Measurements from ENCODE around the gene GTF2A1L. TPM values are rescaled to one million over a fixed set of nuclear protein-coding genes. Genes with fewer than 3 reads are reported as not detected.

The GTF2A1L gene
- total and polyA plus RNA-seq, 2 experiments from 2014 or later, result 0.65 to 0.94 TPM

DNA sequence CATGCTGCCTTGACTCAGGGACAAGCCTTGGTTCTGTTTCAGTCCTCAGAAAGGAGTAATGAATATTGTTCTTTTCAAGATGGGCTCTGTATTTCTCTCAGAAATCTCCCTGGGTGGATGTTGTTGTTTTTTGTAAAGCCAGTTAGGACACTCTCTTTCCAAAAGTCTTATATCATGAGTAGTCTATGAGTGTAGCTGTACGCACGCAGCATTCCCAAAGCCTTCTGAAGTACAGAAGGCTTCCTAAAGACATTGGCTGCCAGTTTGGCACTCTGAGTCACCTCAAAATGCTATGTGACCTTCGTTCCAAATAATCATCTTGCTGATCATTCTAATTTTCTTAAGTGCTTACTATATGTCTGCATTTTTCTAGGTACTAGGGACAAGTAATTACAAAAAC, 16.7 kb upstream of the GTF2A1L start (continued):
- TF ChIP-seq EZH2 (IDR thresholded peaks at IDR 0.05; ENCODE audit: low read depth, unreplicated experiment) (no peak), REST (IDR thresholded peaks at IDR 0.05; ENCODE audit: unreplicated experiment) (no peak), JUNB (IDR thresholded peaks at IDR 0.05; ENCODE audit: unreplicated experiment) (no peak), POLR2AphosphoS5 (IDR thresholded peaks at IDR 0.05; ENCODE audit: low read depth) (no peak)

DNA sequence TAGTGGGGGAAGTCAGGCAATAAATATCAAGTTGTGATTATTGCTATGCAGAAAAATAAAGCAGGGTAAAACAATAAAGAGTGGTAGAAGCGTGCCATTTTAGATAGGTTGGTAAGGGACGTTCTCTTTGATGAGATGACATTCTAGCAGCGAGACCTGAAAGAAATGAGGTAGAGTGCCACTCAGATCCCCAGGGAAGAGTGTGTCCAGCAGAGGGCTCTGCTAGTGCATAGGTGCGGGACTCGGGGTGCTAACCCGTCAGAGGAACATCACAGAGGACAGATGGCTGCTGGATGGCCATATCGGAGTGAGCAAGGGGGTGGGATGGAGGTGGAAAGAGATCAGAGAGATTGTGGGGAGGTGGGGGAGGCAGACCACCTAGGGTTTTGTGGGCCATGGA, 16.3 kb upstream of the GTF2A1L start:
- Mint-ChIP-seq H3K36me3 (ENCODE audit: low read depth) (no peaks in the 10 kb centered on the region), H3K27me3 (ENCODE audit: insufficient read depth, low read depth, poor library complexity) (no peaks in the 10 kb centered on the region), H3K4me3 (no peak overlapping the region), H3K9me3 (no peaks in the 10 kb centered on the region), H3K27ac (no peak overlapping the region), H3K4me1 (no peaks in the 10 kb centered on the region)
- DNase-seq (ENCODE audit: low spot score) (peak; percentile 79), ATAC-seq (peak; percentile 98)
- no peaks in the 10 kb centered on the region for H3K27me3 ChIP-seq (ENCODE audit: insufficient read depth)
- no peak overlapping the region for H2AFZ ChIP-seq
- H3K36me3 ChIP-seq (ENCODE audit: insufficient read depth), result no peaks in the 10 kb centered on the region
- TF ChIP-seq EZH2 (IDR thresholded peaks at IDR 0.05; ENCODE audit: low read depth, unreplicated experiment) (no peak), EZH2phosphoT487 (IDR thresholded peaks at IDR 0.05; ENCODE audit: unreplicated experiment) (no peak)
- TF ChIP-seq, protein P1, sequence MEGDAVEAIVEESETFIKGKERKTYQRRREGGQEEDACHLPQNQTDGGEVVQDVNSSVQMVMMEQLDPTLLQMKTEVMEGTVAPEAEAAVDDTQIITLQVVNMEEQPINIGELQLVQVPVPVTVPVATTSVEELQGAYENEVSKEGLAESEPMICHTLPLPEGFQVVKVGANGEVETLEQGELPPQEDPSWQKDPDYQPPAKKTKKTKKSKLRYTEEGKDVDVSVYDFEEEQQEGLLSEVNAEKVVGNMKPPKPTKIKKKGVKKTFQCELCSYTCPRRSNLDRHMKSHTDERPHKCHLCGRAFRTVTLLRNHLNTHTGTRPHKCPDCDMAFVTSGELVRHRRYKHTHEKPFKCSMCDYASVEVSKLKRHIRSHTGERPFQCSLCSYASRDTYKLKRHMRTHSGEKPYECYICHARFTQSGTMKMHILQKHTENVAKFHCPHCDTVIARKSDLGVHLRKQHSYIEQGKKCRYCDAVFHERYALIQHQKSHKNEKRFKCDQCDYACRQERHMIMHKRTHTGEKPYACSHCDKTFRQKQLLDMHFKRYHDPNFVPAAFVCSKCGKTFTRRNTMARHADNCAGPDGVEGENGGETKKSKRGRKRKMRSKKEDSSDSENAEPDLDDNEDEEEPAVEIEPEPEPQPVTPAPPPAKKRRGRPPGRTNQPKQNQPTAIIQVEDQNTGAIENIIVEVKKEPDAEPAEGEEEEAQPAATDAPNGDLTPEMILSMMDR (conservative IDR thresholded peaks at IDR 0.05; ENCODE audit: low read depth in 2 of 2), result peak; percentile 77 to 91
- H3K4me2 ChIP-seq, result no peak overlapping the region
- no peaks in the 10 kb centered on the region for H4K20me1 ChIP-seq (replicated peaks; ENCODE audit: insufficient read depth)
- no peaks in the 10 kb centered on the region for H3F3A ChIP-seq (replicated peaks; ENCODE audit: low read depth)
- H3K79me2 ChIP-seq (replicated peaks; ENCODE audit: insufficient read depth), result no peaks in the 10 kb centered on the region
- no peak overlapping the region for H3K4me3 ChIP-seq
- H3K27ac ChIP-seq (ENCODE audit: low read depth), result no peak overlapping the region
- no peaks in the 10 kb centered on the region for H3K4me1 ChIP-seq (ENCODE audit: insufficient read depth)
- no peaks in the 10 kb centered on the region for H3K9me2 ChIP-seq (ENCODE audit: insufficient read depth)

GRCh38 chr2:48605482-48606175, 12.0 kb upstream of the GTF2A1L start:
- Mint-ChIP-seq H3K27ac (no peak overlapping the region), H3K4me1 (peaks cover 5% of the 10 kb centered on the region; the same call in 2 of the 3 replicates), H3K27me3 (ENCODE audit: insufficient read depth, low read depth, poor library complexity) (peaks cover 4% of the 10 kb centered on the region), H3K4me3 (no peak overlapping the region), H3K9me3 (no peaks in the 10 kb centered on the region), H3K36me3 (ENCODE audit: low read depth) (no peaks in the 10 kb centered on the region)
- DNase-seq (ENCODE audit: low spot score) (no peak), ATAC-seq (no peak)
- H3K4me3 ChIP-seq, result no peak overlapping the region
- H4K20me1 ChIP-seq (replicated peaks; ENCODE audit: insufficient read depth), result no peaks in the 10 kb centered on the region
- no peaks in the 10 kb centered on the region for H3K27me3 ChIP-seq (ENCODE audit: insufficient read depth)
- no peaks in the 10 kb centered on the region for H3K79me2 ChIP-seq (replicated peaks; ENCODE audit: insufficient read depth)
- no peaks in the 10 kb centered on the region for H3K36me3 ChIP-seq (ENCODE audit: insufficient read depth)
- no peak overlapping the region for H3K27ac ChIP-seq (ENCODE audit: low read depth)
- no peaks in the 10 kb centered on the region for H3K9me2 ChIP-seq (ENCODE audit: insufficient read depth)
- TF ChIP-seq ETS1 (IDR thresholded peaks at IDR 0.05) (no peak), ZNF331 (CRISPR knock-in tag; IDR thresholded peaks at IDR 0.05; ENCODE audit: low read depth) (no peak), REST (IDR thresholded peaks at IDR 0.05; ENCODE audit: unreplicated experiment) (no peak), STAT1 (IDR thresholded peaks at IDR 0.05; ENCODE audit: unreplicated experiment) (no peak), ZNF114 (CRISPR knock-in tag; IDR thresholded peaks at IDR 0.05) (no peak), NANOG (IDR thresholded peaks at IDR 0.05; ENCODE audit: borderline replicate concordance) (no peak)
- no peak overlapping the region for H2AFZ ChIP-seq
- H3K4me1 ChIP-seq (ENCODE audit: insufficient read depth), result no peaks in the 10 kb centered on the region; the same call in 1 of the 2 replicates
- no peak overlapping the region for H3K4me2 ChIP-seq
- H3F3A ChIP-seq (replicated peaks; ENCODE audit: low read depth), result no peaks in the 10 kb centered on the region
